GM21786 (cell line): Measurements from ENCODE around the gene TTC34.

Source experiments
- ATAC-seq: cut with Tn5 transposase; IDR thresholded peaks from one replicate; pipeline ENCODE4 v1.9.1; 2021; ENCODE audit not compliant: unreplicated experiment

The TTC34 gene

GRCh38 chr1:2801535-2802291, at the start of gene TTC34:
TTC34 (minus strand) TSS chr1:2801693; CDS start chr1:2800827, 866 bp downstream.
- ATAC-seq: no peak

- no peak for ATAC-seq
These were observed 49.0 kb upstream of the TTC34 start for GRCh38 chr1:2850502-2850901.

GRCh38 chr1:2848006-2848670, 46.6 kb upstream of the TTC34 start:
- ATAC-seq: no peak

DNA sequence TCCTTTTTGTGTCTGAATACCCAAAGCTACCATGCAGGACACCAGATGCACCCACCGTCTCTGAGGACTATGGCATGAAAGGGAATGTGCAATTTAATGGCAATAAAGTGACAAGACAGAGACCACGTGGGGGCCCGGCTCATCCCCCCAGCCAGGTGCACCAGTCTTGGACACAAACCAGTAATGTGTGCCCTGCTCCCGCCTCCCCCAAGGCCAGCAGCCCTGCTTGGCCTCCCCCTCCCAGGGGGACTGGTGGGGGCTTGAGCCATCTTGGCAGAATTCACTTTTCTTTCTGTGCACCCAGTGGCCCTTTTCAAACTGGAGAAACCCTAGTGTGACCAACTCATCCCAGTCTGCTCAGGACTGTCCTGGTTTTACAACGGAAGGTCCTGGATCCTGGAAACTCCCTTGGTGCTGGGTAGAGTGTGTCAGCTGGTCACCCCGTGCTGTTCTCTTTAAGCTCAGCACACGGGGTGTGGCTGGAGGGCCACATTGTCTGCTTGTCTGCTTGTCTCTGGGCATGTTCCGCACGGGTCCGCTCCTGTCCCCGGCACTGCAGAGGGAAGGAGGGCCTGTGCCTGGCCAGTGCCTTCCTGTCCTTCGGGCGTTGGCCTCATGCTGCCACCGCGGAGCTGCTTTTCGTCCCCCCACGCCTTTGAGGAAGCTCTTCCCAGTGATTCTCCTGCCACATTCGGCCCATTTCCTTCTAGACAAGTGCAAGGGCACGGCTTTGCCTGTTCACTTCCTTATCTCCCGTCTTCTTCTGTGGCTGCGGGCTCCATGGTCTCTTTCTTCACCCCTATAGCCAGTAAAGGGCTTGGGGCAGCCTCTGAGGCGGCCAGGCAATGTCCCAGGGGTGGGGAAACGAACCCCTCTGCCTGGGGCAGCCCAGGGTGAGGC, 45.8 kb upstream of the TTC34 start:
- ATAC-seq: no peak

GRCh38 chr1:2845869-2846268, 44.4 kb upstream of the TTC34 start:
- ATAC-seq: no peak

- ATAC-seq: no peak
These were observed 38.7 kb upstream of the TTC34 start for GRCh38 chr1:2840036-2840809.

GRCh38 chr1:2837823-2838222, 36.3 kb upstream of the TTC34 start:
- no peak for ATAC-seq

GRCh38 chr1:2837316-2837715, 35.8 kb upstream of the TTC34 start:
- no peak for ATAC-seq

DNA sequence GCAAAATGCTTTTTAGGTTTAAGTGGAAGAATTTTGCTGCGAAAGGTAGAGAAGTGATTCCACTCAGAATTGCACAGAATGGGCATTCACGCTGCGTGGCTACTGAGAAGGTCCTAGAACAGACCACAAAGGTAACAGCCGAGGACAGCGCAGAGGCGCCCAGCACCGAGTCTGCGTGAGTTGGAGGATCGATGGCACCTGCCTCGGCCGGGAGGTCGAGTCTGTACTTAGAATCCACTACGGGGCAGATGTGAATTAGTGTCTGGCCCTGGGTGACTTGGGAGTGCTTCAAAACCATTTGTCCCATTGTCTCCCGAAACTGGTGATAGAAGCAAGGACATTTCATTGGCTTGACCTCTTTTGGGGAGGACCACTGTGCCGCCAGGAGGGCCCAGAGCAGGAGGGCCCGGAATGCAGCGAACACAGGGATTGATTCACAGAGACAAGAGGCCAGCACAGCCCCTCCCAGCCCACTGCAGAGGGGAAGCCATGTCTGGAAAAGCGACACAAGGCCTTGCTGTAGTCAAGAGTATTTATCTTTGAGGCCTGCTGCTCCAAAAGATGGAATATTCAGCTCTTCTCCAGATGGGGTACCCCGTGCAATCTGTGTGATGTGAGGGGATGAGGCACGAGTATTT, 35.0 kb upstream of the TTC34 start:
- ATAC-seq: no peak

DNA sequence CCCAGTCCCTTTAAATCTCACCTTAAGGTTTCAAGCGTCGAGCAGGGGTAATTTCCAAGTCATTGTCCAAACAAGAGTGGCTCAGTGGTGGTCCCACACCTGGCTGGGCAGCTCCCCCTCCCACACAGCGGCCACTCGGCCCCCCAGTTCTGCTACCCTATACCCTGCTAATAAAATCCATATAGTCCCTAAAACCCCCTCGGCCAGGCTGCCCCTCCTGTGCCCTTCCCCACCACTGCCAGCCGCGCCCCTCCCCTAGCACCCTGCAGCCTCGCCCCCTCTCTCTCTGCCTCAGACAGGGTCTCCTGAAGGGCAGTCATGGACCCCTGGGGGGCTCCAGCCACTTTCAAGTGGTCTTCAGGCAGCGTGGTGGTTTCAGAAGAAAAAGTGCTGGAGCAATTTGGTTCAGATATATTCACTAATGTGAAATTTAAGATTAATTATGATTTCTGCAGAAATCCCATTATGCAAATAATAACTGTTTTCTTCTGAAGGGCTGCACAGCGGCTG, 34.2 kb upstream of the TTC34 start:
- ATAC-seq: no peak

GRCh38 chr1:2834741-2835564, 33.5 kb upstream of the TTC34 start:
- no peak for ATAC-seq

DNA sequence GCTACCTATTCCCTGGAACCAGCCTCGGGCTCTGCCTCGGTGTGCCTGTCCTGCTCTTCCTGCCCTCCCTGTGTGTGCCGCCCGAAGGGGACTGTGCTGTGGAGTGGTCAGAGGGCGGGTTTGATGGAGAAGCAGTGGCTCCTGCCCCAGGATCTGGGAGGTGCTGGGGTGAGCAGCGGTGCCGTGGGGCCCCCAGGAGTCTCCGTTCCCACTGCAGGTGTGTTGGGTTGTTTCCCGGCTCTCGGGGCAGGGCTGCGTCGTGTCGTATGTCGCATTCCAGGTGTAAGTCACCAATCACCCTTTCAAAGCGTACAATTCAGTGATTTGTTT, 32.6 kb upstream of the TTC34 start:
- no peak for ATAC-seq

DNA sequence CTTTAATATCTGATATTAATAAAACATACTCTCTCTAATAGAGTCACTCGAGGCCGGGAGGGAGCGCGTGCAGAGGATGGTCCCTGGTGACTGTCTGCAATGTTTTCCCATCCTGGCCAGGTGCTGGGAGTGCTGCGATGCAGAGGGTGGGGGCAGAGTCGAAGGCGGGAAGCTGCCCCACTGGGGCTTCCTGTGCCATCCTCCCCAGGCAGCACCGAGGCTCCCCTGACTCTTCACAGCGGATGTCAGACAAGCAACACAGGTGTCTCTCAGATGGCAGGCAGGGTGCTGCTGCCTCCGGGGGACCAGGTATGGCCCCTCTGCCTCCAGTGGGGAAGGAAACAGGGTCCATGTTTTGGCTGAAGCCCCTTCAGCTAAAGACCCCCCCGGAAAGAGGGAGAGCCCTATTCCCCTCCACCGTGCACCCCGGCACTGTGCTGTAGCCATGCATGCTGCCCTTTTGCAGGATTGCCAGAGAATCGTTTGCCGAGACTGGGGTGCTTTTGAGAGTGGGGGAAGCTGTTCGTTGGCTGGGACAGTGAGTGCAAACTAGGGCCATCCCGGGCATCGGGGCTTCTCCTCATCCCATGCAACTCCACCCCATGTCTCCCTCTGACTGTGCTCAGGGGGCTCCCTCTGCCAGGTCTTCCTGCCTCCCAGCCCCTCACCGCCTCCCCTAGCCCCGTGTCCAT, 32.1 kb upstream of the TTC34 start:
- no peak for ATAC-seq

DNA sequence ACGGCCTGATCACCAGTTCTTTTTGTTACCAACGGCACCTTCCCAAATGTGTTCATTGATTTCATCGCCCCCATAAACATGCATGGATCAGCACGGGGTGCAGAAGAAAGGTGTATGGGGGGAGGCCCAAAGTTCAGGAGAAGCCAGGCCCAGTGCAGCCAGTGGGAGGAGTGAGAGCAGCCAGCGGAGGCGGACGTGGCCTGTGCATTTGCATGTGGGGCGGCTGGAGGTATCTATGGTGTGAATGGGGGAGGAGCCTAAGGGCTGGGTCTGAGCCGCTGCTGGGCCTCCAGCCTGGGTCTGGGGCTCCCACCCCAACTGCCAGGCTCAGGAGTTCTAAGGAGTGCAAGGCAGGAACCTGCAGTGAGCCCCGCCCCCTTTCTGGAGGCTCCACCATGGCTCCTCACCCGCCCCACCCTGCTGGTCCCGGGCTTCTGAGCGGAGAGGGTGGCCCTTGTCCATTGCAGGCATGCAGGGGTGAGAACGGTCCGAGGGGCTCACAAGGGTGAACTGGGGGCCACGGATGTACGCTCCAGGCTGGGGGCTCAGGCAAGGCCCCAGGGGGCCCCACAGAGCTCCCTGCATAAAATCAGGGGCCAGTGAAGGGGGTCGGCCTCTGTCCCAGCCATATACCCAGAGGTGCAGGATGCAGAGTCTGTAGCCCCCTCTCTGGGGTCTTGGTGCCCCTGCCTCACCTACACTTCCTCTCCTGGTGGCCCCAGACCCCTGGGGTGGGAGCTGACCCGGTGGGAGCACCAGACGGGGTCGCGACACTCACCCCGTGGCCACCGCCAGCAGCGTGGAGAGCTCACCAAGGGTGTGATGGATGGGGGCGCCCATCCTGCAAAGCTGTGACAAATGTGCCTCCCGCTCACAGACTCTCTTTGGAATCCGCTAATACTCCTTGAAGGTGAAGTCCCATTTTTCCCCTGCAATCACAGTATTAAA, 31.3 kb upstream of the TTC34 start:
- no peak for ATAC-seq

DNA sequence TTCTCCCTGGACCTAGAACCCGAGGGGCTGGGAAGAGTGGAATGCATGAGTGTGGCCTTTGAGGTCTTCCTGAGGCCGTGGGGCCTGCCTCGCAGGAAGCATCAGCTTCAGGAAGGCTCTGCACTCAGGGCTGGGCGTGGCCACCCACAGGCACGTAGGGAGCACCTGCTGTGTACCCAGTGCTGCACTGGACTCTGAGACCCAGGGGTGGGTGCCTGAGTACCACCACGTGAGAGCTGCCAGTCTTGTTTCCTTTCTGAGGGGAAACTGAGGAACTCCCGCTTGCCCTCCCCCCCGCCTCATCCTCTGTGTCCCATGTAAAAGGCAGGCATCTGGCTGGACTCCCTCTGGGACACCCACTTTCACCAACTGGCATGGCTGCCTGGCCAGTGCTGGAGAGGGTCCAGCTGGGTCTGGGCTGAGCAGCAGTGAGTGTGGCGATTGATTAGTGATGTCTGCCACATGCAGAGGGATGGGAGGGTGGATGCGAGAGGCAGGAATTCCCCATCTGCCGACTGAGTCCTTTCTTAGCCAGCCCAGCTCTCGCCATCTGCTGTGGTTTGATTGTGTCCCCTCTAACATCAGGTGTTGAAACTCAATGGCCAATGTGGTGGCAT, 30.2 kb upstream of the TTC34 start:
- no peak for ATAC-seq

- ATAC-seq: no peak
These were observed 29.4 kb upstream of the TTC34 start for GRCh38 chr1:2830761-2831425.
